ENCODE data around the gene CCR1. TPM values are rescaled to one million over a fixed set of nuclear protein-coding genes. Genes with fewer than 3 reads are reported as not detected.

Gene CCR1
- total RNA-seq, 1 donor from 2014 or later: 0.20 TPM

- Mint-ChIP-seq H3K4me3 (ENCODE audit: unreplicated experiment) (no peak overlapping the region), H3K4me1 (ENCODE audit: low read depth, unreplicated experiment) (peaks cover 4% of the 10 kb centered on the region), H3K27me3 (ENCODE audit: low read depth, unreplicated experiment) (peaks cover 3% of the 10 kb centered on the region), H3K36me3 (ENCODE audit: low read depth, unreplicated experiment) (no peaks in the 10 kb centered on the region), H3K9me3 (ENCODE audit: unreplicated experiment) (no peaks in the 10 kb centered on the region), H3K27ac (ENCODE audit: unreplicated experiment) (no peak overlapping the region)
- H3K79me2 ChIP-seq (ENCODE audit: insufficient read depth, low read length): no peaks in the 10 kb centered on the region
- no peak for DNase-seq (ENCODE audit: low read depth)
- no peaks in the 10 kb centered on the region for H3K9me3 ChIP-seq (ENCODE audit: insufficient read depth, low read depth, low read length)
- no peak overlapping the region for H3K4me2 ChIP-seq (ENCODE audit: low read length)
- no peak overlapping the region for H3K4me3 ChIP-seq (ENCODE audit: insufficient read depth, low read depth, low read length)
- H4K20me1 ChIP-seq (ENCODE audit: insufficient read depth, low read length): no peaks in the 10 kb centered on the region
- H2AFZ ChIP-seq (ENCODE audit: low read depth, low read length): no peak overlapping the region
- no peak for FAIRE-seq
- no peaks in the 10 kb centered on the region for H3K27me3 ChIP-seq (ENCODE audit: insufficient read depth, low read length)
- no peak for TF ChIP-seq CTCF (IDR thresholded peaks at IDR 0.05; ENCODE audit: insufficient read depth, low read depth, low read length)
- TF ChIP-seq EZH2 (IDR thresholded peaks at IDR 0.05; ENCODE audit: insufficient read depth, low read length): no peak
- no peak overlapping the region for H3K27ac ChIP-seq (ENCODE audit: low read depth, low read length)
- no peak overlapping the region for H3K9ac ChIP-seq (ENCODE audit: low read length)
- no peaks in the 10 kb centered on the region for H3K4me1 ChIP-seq (ENCODE audit: insufficient read depth, low read length)
- H3K36me3 ChIP-seq (ENCODE audit: insufficient read depth, low read length): no peaks in the 10 kb centered on the region
These were observed 1.7 kb downstream of the CCR1 start for GRCh38 chr3:46206282-46207015.

GRCh38 chr3:46205286-46205960 is 2.7 kb downstream of the CCR1 start:
- DNase-seq (ENCODE audit: low read depth) (no peak), FAIRE-seq (no peak)
- Mint-ChIP-seq H3K4me1 (ENCODE audit: low read depth, unreplicated experiment) (peaks cover 4% of the 10 kb centered on the region), H3K36me3 (ENCODE audit: low read depth, unreplicated experiment) (no peaks in the 10 kb centered on the region), H3K27ac (ENCODE audit: unreplicated experiment) (no peak overlapping the region), H3K27me3 (ENCODE audit: low read depth, unreplicated experiment) (peaks cover 3% of the 10 kb centered on the region), H3K4me3 (ENCODE audit: unreplicated experiment) (no peak overlapping the region), H3K9me3 (ENCODE audit: unreplicated experiment) (no peaks in the 10 kb centered on the region)
- H3K4me3 ChIP-seq (ENCODE audit: insufficient read depth, low read depth, low read length): no peak overlapping the region
- no peak overlapping the region for H3K27ac ChIP-seq (ENCODE audit: low read depth, low read length)
- H4K20me1 ChIP-seq (ENCODE audit: insufficient read depth, low read length): no peaks in the 10 kb centered on the region
- H3K27me3 ChIP-seq (ENCODE audit: insufficient read depth, low read length): no peaks in the 10 kb centered on the region
- no peak overlapping the region for H3K4me2 ChIP-seq (ENCODE audit: low read length)
- H3K36me3 ChIP-seq (ENCODE audit: insufficient read depth, low read length): no peaks in the 10 kb centered on the region
- no peaks in the 10 kb centered on the region for H3K4me1 ChIP-seq (ENCODE audit: insufficient read depth, low read length)
- no peak for TF ChIP-seq EZH2 (IDR thresholded peaks at IDR 0.05; ENCODE audit: insufficient read depth, low read length)
- no peak overlapping the region for H3K9ac ChIP-seq (ENCODE audit: low read length)
- H3K9me3 ChIP-seq (ENCODE audit: insufficient read depth, low read depth, low read length): no peaks in the 10 kb centered on the region
- H3K79me2 ChIP-seq (ENCODE audit: insufficient read depth, low read length): no peaks in the 10 kb centered on the region
- no peak overlapping the region for H2AFZ ChIP-seq (ENCODE audit: low read depth, low read length)

- H3K4me1 Mint-ChIP-seq (ENCODE audit: low read depth, unreplicated experiment): peaks cover 4% of the 10 kb centered on the region
- Histone ChIP-seq H4K20me1 (ENCODE audit: insufficient read depth, low read length) (no peaks in the 10 kb centered on the region), H3K36me3 (ENCODE audit: insufficient read depth, low read length) (no peaks in the 10 kb centered on the region), H3K4me1 (ENCODE audit: insufficient read depth, low read length) (no peaks in the 10 kb centered on the region), H3K27me3 (ENCODE audit: insufficient read depth, low read length) (peaks cover 2% of the 10 kb centered on the region), H3K9me3 (ENCODE audit: insufficient read depth, low read depth, low read length) (no peaks in the 10 kb centered on the region), H3K79me2 (ENCODE audit: insufficient read depth, low read length) (no peaks in the 10 kb centered on the region), H3K27ac (ENCODE audit: low read depth, low read length) (no peak overlapping the region), H3K9ac (ENCODE audit: low read length) (no peak overlapping the region), H2AFZ (ENCODE audit: low read depth, low read length) (no peak overlapping the region), H3K4me3 (ENCODE audit: insufficient read depth, low read depth, low read length) (no peak overlapping the region), H3K4me2 (ENCODE audit: low read length) (no peak overlapping the region)
- no peak for TF ChIP-seq CTCF (IDR thresholded peaks at IDR 0.05; ENCODE audit: insufficient read depth, low read depth, low read length)
- no peak for TF ChIP-seq EZH2 (IDR thresholded peaks at IDR 0.05; ENCODE audit: insufficient read depth, low read length)
- DNase-seq (ENCODE audit: low read depth): no peak
- H3K27ac Mint-ChIP-seq (ENCODE audit: unreplicated experiment): no peak overlapping the region
- no peak overlapping the region for H3K4me3 Mint-ChIP-seq (ENCODE audit: unreplicated experiment)
- no peaks in the 10 kb centered on the region for H3K9me3 Mint-ChIP-seq (ENCODE audit: unreplicated experiment)
- no peak for FAIRE-seq
- no peaks in the 10 kb centered on the region for H3K36me3 Mint-ChIP-seq (ENCODE audit: low read depth, unreplicated experiment)
- H3K27me3 Mint-ChIP-seq (ENCODE audit: low read depth, unreplicated experiment): peaks cover 3% of the 10 kb centered on the region
These were observed 4.4 kb downstream of the CCR1 start for GRCh38 chr3:46203681-46204080.

All from astrocyte (in vitro differentiated cells and primary cell).